Neural cell (in vitro differentiated cells): ENCODE data around the gene COTL1. TPM values are rescaled to one million over a fixed set of nuclear protein-coding genes. Genes with fewer than 3 reads are reported as not detected.

Source experiments
- H2AFZ ChIP-seq: fragments of 200-600, 300-800 bp; sonication (generic), shearing (Covaris generic); 2 replicates; pipeline ENCODE4 v1.6.0; 2014; ENCODE audit warnings: low read depth, mild to moderate bottlenecking, antibody characterized with exemption, low read length, moderate library complexity
- H3F3A ChIP-seq: fragments of 200-600 bp; shearing (Covaris generic); 2 replicates; pipeline ENCODE4 v1.6.1; 2016; ENCODE audit warnings: mild to moderate bottlenecking, moderate library complexity, mixed read lengths, antibody characterized with exemption, low read length; ENCODE audit not compliant: insufficient read depth, poor library complexity, severe bottlenecking
- H3K27ac ChIP-seq: fragments of 200-600, 300-800 bp; sonication (generic), shearing (Covaris generic); 2 replicates; pipeline ENCODE4 v1.5.1; 2014; ENCODE audit warnings: mild to moderate bottlenecking, low read length, moderate library complexity
- H3K27me3 ChIP-seq: fragments of 300-800, 200-600 bp; sonication (generic), shearing (Covaris generic); 2 replicates; pipeline ENCODE4 v1.6.0; 2014; ENCODE audit warnings: mild to moderate bottlenecking, low read depth, low read length, moderate library complexity; ENCODE audit not compliant: insufficient read depth
- H3K36me3 ChIP-seq: fragments of 300-800, 200-600 bp; sonication (generic), shearing (Covaris generic); 2 replicates; pipeline ENCODE4 v1.5.1; 2014; ENCODE audit warnings: mild to moderate bottlenecking, antibody characterized with exemption, low read length, moderate library complexity; ENCODE audit not compliant: insufficient read depth
- H3K4me2 ChIP-seq: fragments of 300-800, 200-600 bp; sonication (generic), shearing (Covaris generic); 2 replicates; pipeline ENCODE4 v1.6.0; 2014; ENCODE audit warnings: mild to moderate bottlenecking, low read length
- H3K4me3 ChIP-seq: fragments of 300-800, 200-600 bp; sonication (generic), shearing (Covaris generic); 2 replicates; pipeline ENCODE4 v1.5.1; 2014; ENCODE audit warnings: mild to moderate bottlenecking, low read length, moderate library complexity
- H3K79me2 ChIP-seq: fragments of 200-600 bp; shearing (Covaris generic); replicated peaks from 2 replicates; pipeline ENCODE4 v1.6.0; 2014; ENCODE audit warnings: mild to moderate bottlenecking, low read length, moderate library complexity; ENCODE audit not compliant: insufficient read depth
- H3K9ac ChIP-seq: fragments of 300-800, 200-600 bp; sonication (generic), shearing (Covaris generic); 2 replicates; pipeline ENCODE4 v1.6.1; 2016; ENCODE audit warnings: mild to moderate bottlenecking, low read length, mixed read lengths
- H3K9me2 ChIP-seq: fragments of 200-600 bp; shearing (Covaris generic); 2 replicates; pipeline ENCODE4 v1.6.1; 2016; ENCODE audit warnings: mild to moderate bottlenecking, low read length, mixed read lengths; ENCODE audit not compliant: insufficient read depth
- H3K9me3 ChIP-seq: fragments of 200-600, 300-800 bp; sonication (generic), shearing (Covaris generic); 2 replicates; pipeline ENCODE4 v1.6.1; 2016; ENCODE audit warnings: mild to moderate bottlenecking, mixed run types, low read length, moderate library complexity, mixed read lengths
- H4K20me1 ChIP-seq: fragments of 200-600 bp; shearing (Covaris generic); 2 replicates; pipeline ENCODE4 v1.6.1; 2016; ENCODE audit warnings: mild to moderate bottlenecking, mixed run types; ENCODE audit not compliant: insufficient read depth
- CTCF ChIP-seq: fragments of 450-650 bp; IDR thresholded peaks from 2 replicates; pipeline ENCODE4 v1.5.1; 2014; ENCODE audit warnings: antibody characterized with exemption, mild to moderate bottlenecking, moderate library complexity; ENCODE audit not compliant: poor library complexity, severe bottlenecking
- EP300 ChIP-seq: fragments of 450-650 bp; conservative IDR thresholded peaks from 2 replicates; pipeline ENCODE4 v1.6.1; 2014; ENCODE audit warnings: antibody characterized with exemption, mild to moderate bottlenecking, moderate library complexity; ENCODE audit not compliant: poor library complexity, severe bottlenecking
- EZH2 ChIP-seq: fragments of 200-600, 300-800 bp; shearing (Covaris generic), sonication (generic); IDR thresholded peaks from 2 replicates; pipeline ENCODE4 v1.6.1; 2014; ENCODE audit warnings: antibody characterized with exemption, low read length, borderline replicate concordance, mild to moderate bottlenecking; ENCODE audit not compliant: insufficient read depth, poor library complexity, severe bottlenecking
- MXI1 ChIP-seq: fragments of 450-650 bp; conservative IDR thresholded peaks from 2 replicates; pipeline ENCODE4 v1.6.1; 2014; ENCODE audit warnings: antibody characterized with exemption, mild to moderate bottlenecking; ENCODE audit not compliant: poor library complexity, severe bottlenecking
- POLR2AphosphoS5 ChIP-seq: IDR thresholded peaks from 2 replicates; pipeline ENCODE4 v1.6.1; 2012
- RAD21 ChIP-seq: fragments of 450-650 bp; conservative IDR thresholded peaks from 2 replicates; pipeline ENCODE4 v1.6.1; 2014; ENCODE audit warnings: antibody characterized with exemption, mild to moderate bottlenecking, moderate library complexity
- REST ChIP-seq: IDR thresholded peaks from 2 replicates; pipeline ENCODE4 v1.6.1; 2012; ENCODE audit warnings: borderline replicate concordance
- SMC3 ChIP-seq: fragments of 450-650 bp; conservative IDR thresholded peaks from 2 replicates; pipeline ENCODE4 v1.6.1; 2014; ENCODE audit warnings: antibody characterized with exemption, mild to moderate bottlenecking, moderate library complexity; ENCODE audit not compliant: poor library complexity
- TAF1 ChIP-seq: IDR thresholded peaks from 2 replicates; pipeline ENCODE4 v1.6.1; 2012; ENCODE audit warnings: low read depth
- polyA plus RNA-seq: library from polyadenylated mRNA; depleted of rRNA; stranded (reverse); fragments of >200 nt; gene quantifications from 2 replicates; pipeline ENCODE4 v1.2.3, GENCODE V29; 2014

COTL1 gene
- polyA plus RNA-seq, 1 donor from 2014 or later, result 86.6 TPM

- H3K9me2 ChIP-seq, result no peaks in the 10 kb centered on the region
- no peak overlapping the region for H3K4me2 ChIP-seq
- TF ChIP-seq EZH2 (no peak), CTCF (no peak), RAD21 (no peak), POLR2AphosphoS5 (no peak), TAF1 (no peak), EP300 (no peak), MXI1 (no peak), SMC3 (no peak), REST (no peak)
- peaks cover 28% of the 10 kb centered on the region for H3K79me2 ChIP-seq
- no peak overlapping the region for H2AFZ ChIP-seq
- H3F3A ChIP-seq, result no peaks in the 10 kb centered on the region
- H3K27ac ChIP-seq, result no peak overlapping the region
- H3K4me3 ChIP-seq, result no peak overlapping the region
- H3K9me3 ChIP-seq, result no peaks in the 10 kb centered on the region
- H3K27me3 ChIP-seq, result no peaks in the 10 kb centered on the region
- no peak overlapping the region for H3K9ac ChIP-seq
- no peaks in the 10 kb centered on the region for H4K20me1 ChIP-seq
- H3K36me3 ChIP-seq, result no peaks in the 10 kb centered on the region
These were observed 3.3 kb downstream of the COTL1 start for GRCh38 chr16:84614623-84614967.

- TF ChIP-seq CTCF, result no peak
- no peak for TF ChIP-seq EP300
- no peak for TF ChIP-seq MXI1
- TF ChIP-seq POLR2AphosphoS5, result no peak
- TF ChIP-seq SMC3, result no peak
- no peak for TF ChIP-seq RAD21
- TF ChIP-seq REST, result no peak
- no peak for TF ChIP-seq TAF1
- TF ChIP-seq EZH2, result no peak
- Histone ChIP-seq H2AFZ (no peak overlapping the region), H3K9me3 (no peaks in the 10 kb centered on the region), H3F3A (no peaks in the 10 kb centered on the region), H3K4me2 (no peak overlapping the region), H3K4me3 (no peak overlapping the region), H3K36me3 (no peaks in the 10 kb centered on the region), H3K27me3 (no peaks in the 10 kb centered on the region), H3K27ac (no peak overlapping the region), H3K9ac (no peak overlapping the region), H3K9me2 (no peaks in the 10 kb centered on the region), H4K20me1 (no peaks in the 10 kb centered on the region), H3K79me2 (peaks cover 31% of the 10 kb centered on the region)
These were observed 3.8 kb downstream of the COTL1 start for GRCh38 chr16:84614073-84614459.
